Immature natural killer cell (primary cell): ENCODE data around the gene FIBCD1. TPM values are rescaled to one million over a fixed set of nuclear protein-coding genes. Genes with fewer than 3 reads are reported as not detected.
A peak's percentile ranks its signal among the peaks of the same experiment; 100 is the strongest.

Experiments used
- DNase-seq, 3 donors: peaks; one replicate each; pipeline ENCODE4 v3.0.0; 2022; ENCODE audit warnings: mixed read lengths in 1 of 3
- H3K27ac Mint-ChIP-seq, 6 donors: one replicate each; pipeline ENCODE4 v1.8.0; 2020; ENCODE audit warnings: mixed read lengths in 6 of 6, mild to moderate bottlenecking in 5 of 6, inconsistent platforms in 4 of 6, moderate library complexity in 3 of 6
- H3K27me3 Mint-ChIP-seq, 3 donors: one replicate each; pipeline ENCODE4 v1.8.0; 2020 to 2021; ENCODE audit warnings: low read depth in 3 of 3, mild to moderate bottlenecking in 3 of 3, mixed read lengths in 3 of 3, moderate library complexity in 3 of 3, inconsistent platforms in 1 of 3
- H3K36me3 Mint-ChIP-seq, 3 donors: one replicate each; pipeline ENCODE4 v1.8.0; 2020; ENCODE audit warnings: mixed read lengths in 3 of 3, inconsistent platforms in 2 of 3, mild to moderate bottlenecking in 2 of 3
- H3K4me1 Mint-ChIP-seq, 2 donors: one replicate each; pipeline ENCODE4 v1.8.0; 2020; ENCODE audit warnings: inconsistent platforms in 2 of 2, mild to moderate bottlenecking in 2 of 2, mixed read lengths in 2 of 2, moderate library complexity in 1 of 2
- H3K4me3 Mint-ChIP-seq, 5 donors: one replicate each; pipeline ENCODE4 v1.8.0; 2020; ENCODE audit warnings: mild to moderate bottlenecking in 5 of 5, mixed read lengths in 5 of 5, inconsistent platforms in 3 of 5, moderate library complexity in 3 of 5
- H3K9me3 Mint-ChIP-seq, 6 donors: one replicate each; pipeline ENCODE4 v1.8.0; 2020; ENCODE audit warnings: mild to moderate bottlenecking in 6 of 6, mixed read lengths in 6 of 6, inconsistent platforms in 4 of 6, moderate library complexity in 3 of 6
- polyA plus RNA-seq, 3 donors: library from polyadenylated mRNA; unstranded; fragments of 300-500 nt; fragmentation: Illumina TruSeq; gene quantifications; one replicate each; pipeline ENCODE4 v1.2.3, GENCODE V29; 2021

FIBCD1 gene
- polyA plus RNA-seq, 3 donors from 2014 or later = not detected

DNA sequence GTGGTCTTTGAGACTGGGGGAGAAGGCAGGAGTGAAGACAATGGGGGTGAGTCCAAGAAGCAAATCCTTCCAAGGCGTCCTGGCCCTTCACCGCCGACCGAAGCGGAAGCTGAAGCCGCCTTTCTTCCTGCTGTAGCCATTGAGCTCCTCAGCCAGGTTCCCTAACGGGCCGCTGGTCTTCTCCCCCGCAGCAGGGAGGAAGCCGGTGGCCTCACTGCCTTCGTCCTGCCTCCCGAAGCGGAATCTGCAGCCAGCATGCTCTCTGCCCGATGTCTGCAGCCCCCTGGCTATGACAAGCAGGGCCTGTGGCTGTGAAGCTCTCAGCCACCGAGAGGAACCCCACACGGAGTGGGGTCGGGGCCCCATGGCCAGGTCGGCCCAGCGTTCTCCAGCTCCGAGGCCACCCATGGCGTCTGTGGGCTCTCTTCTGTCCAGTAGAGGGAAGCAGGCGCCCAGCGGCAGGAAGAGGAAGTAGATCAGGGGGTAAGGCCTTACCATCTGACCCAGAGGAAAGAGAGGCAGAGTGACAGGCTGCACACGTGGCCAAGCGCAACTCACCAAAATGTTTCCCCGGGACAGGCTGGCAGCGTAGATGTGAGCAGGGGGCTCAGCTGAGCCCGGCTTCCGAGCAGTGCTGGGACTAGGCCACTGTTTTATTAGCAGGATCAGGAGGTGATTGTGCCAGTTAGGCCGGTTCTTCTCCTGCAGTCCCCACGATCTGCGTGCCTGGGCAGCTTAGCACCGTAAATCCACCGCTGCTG lies 45.5 kb downstream of the FIBCD1 start:
- Mint-ChIP-seq H3K27ac (peak overlapping the region in 1 of 6 donors; percentile 28), H3K36me3 (peaks cover 0 to 3% (median 1%) of the 10 kb centered on the region in 3 donors), H3K4me1 (peaks cover 0 to 3% of the 10 kb centered on the region in 2 donors), H3K9me3 (no peaks in the 10 kb centered on the region), H3K27me3 (peaks cover 0 to 2% (median 0%) of the 10 kb centered on the region in 3 donors), H3K4me3 (peak overlapping the region in 2 of 5 donors; percentile 23 to 24)
- DNase-seq = no peak

DNA sequence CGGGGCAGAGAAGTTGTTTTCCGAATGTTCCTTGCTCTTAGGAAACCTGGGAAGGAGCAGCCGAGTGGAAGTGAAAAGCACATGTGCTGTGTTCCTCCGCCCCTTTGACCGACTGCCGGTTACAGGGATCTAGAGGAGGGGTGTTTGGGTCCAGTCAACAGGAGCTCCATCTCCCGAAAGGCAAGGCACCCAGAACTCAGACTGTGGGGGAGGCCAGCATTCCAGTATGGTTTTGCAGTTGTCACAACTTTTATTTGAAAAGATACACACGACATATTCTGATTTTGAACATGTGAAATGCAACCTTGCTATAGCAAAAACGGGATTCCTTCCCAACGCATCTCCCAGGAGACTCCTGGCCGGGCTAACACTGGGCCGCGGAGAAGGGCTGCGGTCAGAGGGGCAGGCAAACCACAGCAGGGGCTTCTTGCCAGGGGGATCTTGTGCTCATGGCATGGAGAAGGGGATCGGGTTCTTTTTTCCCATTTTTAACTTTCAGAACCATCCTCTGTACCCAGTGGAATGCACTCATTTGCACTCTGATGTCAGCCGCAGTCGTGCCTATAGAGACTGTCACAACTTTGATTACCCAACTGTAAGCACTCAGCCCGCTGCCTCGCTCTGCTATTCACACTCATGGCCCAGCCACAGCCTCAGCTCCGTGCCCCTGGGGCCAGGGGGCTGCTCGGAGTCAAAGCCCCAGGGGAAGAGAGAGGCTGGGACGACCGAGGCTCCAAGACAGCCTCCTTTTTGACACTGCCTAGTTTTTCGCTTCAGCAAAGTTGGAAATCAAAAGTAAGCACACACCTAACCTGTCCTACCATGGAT lies 46.4 kb downstream of the FIBCD1 start:
- Mint-ChIP-seq H3K4me1 (peaks cover 0 to 3% of the 10 kb centered on the region in 2 donors), H3K27ac (peak overlapping the region in 1 of 6 donors; percentile 19), H3K27me3 (peaks cover 0 to 2% (median 0%) of the 10 kb centered on the region in 3 donors), H3K4me3 (no peak overlapping the region), H3K9me3 (no peaks in the 10 kb centered on the region), H3K36me3 (peaks cover 0 to 9% (median 3%) of the 10 kb centered on the region in 3 donors)
- no peak for DNase-seq

DNA sequence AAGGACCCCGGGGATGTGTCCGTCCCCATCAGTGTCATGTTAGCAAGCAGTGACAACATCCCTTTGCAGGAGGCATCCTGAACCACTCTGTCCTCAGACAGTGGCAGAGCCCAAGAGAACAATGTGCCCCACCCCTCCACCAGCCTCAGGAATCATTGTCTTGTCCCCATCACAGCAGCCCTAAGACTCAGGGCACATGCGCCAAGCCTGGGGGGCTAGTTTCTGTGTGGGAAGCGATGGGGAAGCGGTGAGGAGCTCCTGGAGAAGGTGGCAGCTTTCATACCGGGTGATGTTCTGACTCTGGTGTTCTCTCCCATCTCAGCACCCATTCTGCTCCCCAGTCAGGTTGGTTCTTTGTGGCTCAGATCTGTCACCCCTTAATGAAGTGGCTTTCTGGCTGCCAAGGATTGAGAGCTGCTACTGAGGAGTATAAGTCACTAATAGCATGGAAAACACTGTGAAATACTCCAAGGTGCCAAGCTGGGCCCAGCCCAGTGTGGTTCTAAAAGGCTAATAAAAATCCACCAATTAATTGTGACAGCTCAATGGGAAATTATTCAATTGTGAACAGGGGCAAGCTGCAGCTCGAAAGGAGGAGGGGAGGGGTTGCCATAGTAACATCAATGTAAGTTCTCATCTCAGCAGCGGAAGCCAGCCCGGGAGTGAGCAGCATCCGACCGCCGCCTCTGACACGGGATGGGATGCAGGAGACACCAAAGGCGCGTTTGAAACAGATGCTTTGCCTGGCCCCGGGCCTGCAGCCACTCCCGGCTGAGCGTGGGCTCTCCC lies 47.2 kb downstream of the FIBCD1 start:
- no peak overlapping the region for H3K27ac Mint-ChIP-seq
- H3K9me3 Mint-ChIP-seq = no peaks in the 10 kb centered on the region
- H3K36me3 Mint-ChIP-seq = peaks cover 5 to 16% (median 8%) of the 10 kb centered on the region in 3 donors
- no peak for DNase-seq
- peaks cover 0 to 2% (median 0%) of the 10 kb centered on the region in 3 donors for H3K27me3 Mint-ChIP-seq
- peaks cover 0 to 3% of the 10 kb centered on the region in 2 donors for H3K4me1 Mint-ChIP-seq
- H3K4me3 Mint-ChIP-seq = no peak overlapping the region

DNA sequence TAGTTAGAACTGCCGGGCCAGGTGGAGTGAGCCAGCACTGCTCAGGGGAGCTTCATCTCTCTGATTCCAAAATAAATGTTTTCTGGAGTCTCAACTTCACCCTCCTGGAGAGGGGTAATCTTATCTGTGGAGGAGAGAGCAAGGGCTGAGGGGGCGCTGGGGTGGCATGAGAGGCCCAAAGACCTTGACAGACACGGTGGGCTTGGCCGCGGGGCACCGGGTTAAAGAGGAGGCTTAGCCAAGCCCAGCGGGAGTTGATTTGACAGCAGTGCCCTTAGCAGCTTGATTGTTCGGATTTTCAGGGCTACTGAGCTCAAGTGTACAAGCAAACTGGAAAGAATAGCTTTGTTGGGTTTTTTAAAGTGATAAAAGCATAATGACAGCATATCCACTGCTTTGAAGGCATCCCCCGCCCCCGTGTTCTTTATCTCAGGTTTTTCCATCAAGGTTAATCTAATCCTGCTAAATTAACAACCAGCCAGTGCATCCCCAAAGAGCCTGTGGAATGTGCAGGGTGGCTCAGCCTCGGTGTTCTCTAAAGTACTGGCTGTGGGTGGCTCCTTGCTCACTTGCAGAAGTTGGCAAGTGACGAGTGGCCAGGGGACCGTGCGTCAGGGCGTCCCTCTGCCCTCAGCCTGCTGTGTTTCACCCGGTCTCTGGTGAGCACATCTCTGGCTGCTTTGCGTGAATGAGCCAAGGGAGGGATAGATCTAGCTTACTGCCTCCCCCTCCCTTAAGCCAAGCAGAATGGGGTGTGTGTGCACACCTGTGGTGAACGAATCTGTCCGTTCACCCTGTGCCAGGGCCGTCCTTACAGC lies 48.0 kb downstream of the FIBCD1 start:
- H3K27ac Mint-ChIP-seq = no peak overlapping the region
- no peak overlapping the region for H3K4me3 Mint-ChIP-seq
- H3K27me3 Mint-ChIP-seq = peaks cover 0 to 2% (median 0%) of the 10 kb centered on the region in 3 donors
- no peak for DNase-seq
- H3K9me3 Mint-ChIP-seq = no peaks in the 10 kb centered on the region
- peaks cover 5 to 16% (median 8%) of the 10 kb centered on the region in 3 donors for H3K36me3 Mint-ChIP-seq
- peaks cover 0 to 3% of the 10 kb centered on the region in 2 donors for H3K4me1 Mint-ChIP-seq

DNA sequence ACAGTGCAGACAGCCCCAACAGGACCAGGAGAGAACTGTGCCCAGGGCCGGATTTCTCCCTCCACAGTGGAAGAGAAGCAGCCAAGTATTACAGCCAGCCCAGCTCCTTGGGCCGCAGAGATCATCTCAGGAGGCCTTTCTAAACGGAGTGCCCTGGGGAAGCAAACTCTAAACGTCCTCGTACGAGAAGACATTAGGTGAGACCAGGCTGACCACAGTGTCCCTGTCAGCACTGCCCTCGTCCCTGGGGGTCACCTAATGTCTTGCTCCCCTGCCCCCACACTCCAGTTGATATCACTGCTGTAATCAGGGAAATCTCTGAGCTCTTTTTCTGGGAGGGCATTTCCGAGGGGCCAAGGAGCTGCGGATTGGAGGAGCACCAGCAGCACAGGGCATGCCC lies 48.9 kb downstream of the FIBCD1 start:
- no peak overlapping the region for H3K4me3 Mint-ChIP-seq

DNA sequence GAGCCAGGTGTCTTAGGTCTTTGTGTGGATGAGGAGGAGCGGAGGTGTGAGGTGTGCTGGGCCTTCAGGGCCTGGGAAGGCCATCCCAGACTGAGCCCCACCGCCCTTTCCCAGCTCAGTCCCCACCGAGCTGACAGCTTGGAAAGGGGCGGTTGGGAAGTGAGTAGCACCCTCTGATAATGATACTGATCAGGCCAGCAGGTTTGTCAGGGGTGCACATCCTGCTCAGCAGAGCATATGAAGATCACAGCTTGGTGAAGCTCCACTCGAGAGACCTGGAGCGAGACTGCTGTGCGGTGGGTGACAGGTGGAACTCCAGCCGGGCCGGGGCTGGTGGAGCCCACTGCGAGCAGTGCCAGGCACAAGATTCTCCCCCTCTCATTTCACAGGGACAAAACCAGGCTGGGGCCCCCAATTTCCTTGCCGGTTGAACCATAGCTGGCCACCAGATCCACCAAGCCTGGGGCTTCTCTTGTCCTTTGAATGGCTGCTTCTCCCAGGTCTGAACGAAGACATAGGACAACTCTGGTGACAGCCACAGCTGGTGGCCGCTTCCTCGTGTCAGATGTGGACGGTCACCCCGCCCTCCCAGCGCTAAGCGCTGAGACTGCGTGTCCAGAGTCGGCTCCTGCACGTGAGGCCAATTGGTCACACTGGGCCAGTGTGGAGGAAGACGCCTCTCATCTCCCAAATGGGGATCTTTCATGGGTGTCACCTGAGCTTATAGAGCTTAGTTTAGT lies 50.7 kb downstream of the FIBCD1 start:
- Mint-ChIP-seq H3K4me1 (peaks cover 0 to 1% of the 10 kb centered on the region in 2 donors), H3K4me3 (no peak overlapping the region), H3K9me3 (no peaks in the 10 kb centered on the region), H3K27ac (no peak overlapping the region), H3K36me3 (peaks cover 9 to 22% (median 12%) of the 10 kb centered on the region in 3 donors), H3K27me3 (peaks cover 0 to 2% (median 0%) of the 10 kb centered on the region in 3 donors)
- no peak for DNase-seq

More for the DNA sequence above, 48.9 kb downstream of the FIBCD1 start:
- Mint-ChIP-seq H3K27me3 (peaks cover 0 to 2% (median 0%) of the 10 kb centered on the region in 3 donors), H3K9me3 (no peaks in the 10 kb centered on the region), H3K4me1 (peaks cover 0 to 3% of the 10 kb centered on the region in 2 donors), H3K27ac (no peak overlapping the region), H3K36me3 (peaks cover 7 to 16% (median 8%) of the 10 kb centered on the region in 3 donors)
- DNase-seq = no peak

DNA sequence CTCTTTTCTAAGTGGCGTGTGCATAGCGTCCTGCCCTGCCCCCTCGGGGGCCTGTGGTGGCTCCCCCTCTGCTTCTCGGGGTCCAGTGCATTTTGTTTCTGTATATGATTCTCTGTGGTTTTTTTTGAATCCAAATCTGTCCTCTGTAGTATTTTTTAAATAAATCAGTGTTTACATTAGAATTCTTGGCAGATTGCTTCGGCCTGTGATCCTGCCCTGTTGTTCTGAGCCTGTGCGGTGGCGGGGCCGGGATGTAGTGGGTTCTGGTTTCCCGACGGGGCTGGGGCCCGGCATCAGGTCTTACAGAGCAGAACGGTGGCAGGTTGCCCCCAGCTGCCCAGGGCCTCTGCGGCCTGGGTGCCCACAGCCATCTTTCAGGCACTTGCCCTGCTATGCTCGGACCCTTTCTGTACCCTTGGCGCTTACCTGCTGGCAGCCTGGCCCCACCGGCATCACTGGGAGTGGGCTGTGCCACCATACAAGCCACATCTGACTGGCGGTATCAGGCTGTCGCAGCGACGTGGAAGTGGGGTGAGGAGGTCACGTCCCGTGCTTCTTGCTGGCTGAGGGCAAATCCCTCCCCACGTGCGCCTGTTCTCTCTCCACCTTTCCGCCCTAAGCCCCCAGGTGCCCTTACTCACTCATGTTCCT lies 51.4 kb downstream of the FIBCD1 start:
- H3K36me3 Mint-ChIP-seq = peaks cover 9 to 22% (median 12%) of the 10 kb centered on the region in 3 donors
- H3K4me3 Mint-ChIP-seq = no peak overlapping the region
- H3K9me3 Mint-ChIP-seq = no peaks in the 10 kb centered on the region
- no peak for DNase-seq
- no peaks in the 10 kb centered on the region for H3K4me1 Mint-ChIP-seq
- peaks cover 0 to 2% (median 0%) of the 10 kb centered on the region in 3 donors for H3K27me3 Mint-ChIP-seq
- no peak overlapping the region for H3K27ac Mint-ChIP-seq

DNA sequence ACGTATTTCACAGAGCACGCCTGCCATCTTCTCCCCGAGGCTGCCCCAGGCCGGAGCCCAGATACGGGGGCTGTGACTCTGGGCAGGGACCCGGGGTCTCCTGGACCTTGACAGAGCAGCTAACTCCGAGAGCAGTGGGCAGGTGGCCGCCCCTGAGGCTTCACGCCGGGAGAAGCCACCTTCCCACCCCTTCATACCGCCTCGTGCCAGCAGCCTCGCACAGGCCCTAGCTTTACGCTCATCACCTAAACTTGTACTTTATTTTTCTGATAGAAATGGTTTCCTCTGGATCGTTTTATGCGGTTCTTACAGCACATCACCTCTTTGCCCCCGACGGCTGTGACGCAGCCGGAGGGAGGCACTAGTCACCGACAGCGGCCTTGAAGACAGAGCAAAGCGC lies 52.1 kb downstream of the FIBCD1 start:
- Mint-ChIP-seq H3K4me1 (no peaks in the 10 kb centered on the region), H3K9me3 (no peaks in the 10 kb centered on the region), H3K27ac (no peak overlapping the region), H3K4me3 (no peak overlapping the region), H3K27me3 (peaks cover 0 to under 1% (median 0%) of the 10 kb centered on the region in 3 donors), H3K36me3 (peaks cover 9 to 22% (median 12%) of the 10 kb centered on the region in 3 donors)
- DNase-seq = no peak

DNA sequence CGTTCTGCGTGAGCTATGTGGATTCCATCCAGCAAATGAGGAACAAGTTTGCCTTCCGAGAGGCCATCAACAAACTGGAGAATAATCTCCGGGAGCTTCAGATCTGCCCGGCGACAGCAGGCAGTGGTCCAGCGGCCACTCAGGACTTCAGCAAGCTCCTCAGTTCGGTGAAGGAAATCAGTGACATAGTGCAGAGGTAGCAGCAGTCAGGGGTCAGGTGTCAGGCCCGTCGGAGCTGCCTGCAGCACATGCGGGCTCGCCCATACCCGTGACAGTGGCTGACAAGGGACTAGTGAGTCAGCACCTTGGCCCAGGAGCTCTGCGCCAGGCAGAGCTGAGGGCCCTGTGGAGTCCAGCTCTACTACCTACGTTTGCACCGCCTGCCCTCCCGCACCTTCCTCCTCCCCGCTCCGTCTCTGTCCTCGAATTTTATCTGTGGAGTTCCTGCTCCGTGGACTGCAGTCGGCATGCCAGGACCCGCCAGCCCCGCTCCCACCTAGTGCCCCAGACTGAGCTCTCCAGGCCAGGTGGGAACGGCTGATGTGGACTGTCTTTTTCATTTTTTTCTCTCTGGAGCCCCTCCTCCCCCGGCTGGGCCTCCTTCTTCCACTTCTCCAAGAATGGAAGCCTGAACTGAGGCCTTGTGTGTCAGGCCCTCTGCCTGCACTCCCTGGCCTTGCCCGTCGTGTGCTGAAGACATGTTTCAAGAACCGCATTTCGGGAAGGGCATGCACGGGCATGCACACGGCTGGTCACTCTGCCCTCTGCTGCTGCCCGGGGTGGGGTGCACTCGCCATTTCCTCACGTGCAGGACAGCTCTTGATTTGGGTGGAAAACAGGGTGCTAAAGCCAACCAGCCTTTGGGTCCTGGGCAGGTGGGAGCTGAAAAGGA lies 53.3 kb downstream of the FIBCD1 start:
- Mint-ChIP-seq H3K9me3 (no peaks in the 10 kb centered on the region), H3K4me3 (no peak overlapping the region), H3K4me1 (no peaks in the 10 kb centered on the region), H3K36me3 (peaks cover 15 to 29% (median 18%) of the 10 kb centered on the region in 3 donors), H3K27me3 (peaks cover 0 to 2% (median 0%) of the 10 kb centered on the region in 3 donors), H3K27ac (no peak overlapping the region)
- DNase-seq = no peak

DNA sequence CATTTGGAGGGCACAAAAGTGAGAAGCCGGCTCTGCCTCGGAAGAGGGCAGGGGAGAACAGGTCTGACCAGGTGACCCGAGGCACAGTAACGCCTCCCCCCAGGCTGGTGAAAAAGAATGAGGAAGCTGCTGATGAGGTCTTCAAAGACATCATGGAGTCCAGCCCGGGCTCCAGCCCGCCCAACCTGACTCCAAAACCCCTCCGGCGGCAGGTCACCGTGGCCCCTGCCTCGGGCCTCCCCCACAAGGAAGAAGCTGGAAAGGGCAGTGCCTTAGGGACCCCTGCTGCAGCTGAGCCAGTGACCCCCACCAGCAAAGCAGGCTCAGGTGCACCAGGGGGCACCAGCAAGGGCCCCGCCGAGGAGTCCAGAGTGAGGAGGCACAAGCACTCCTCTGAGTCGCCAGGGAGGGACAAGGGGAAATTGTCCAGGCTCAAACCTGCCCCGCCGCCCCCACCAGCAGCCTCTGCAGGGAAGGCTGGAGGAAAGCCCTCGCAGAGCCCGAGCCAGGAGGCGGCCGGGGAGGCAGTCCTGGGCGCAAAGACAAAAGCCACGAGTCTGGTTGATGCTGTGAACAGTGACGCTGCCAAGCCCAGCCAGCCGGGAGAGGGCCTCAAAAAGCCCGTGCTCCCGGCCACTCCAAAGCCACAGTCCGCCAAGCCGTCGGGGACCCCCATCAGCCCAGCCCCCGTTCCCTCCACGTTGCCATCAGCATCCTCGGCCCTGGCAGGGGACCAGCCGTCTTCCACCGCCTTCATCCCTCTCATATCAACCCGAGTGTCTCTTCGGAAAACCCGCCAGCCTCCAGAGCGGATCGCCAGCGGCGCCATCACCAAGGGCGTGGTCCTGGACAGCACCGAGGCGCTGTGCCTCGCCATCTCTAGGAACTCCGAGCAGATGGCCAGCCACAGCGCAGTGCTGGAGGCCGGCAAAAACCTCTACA lies 54.2 kb downstream of the FIBCD1 start:
- Mint-ChIP-seq H3K27me3 (peaks cover 0 to 2% (median 0%) of the 10 kb centered on the region in 3 donors), H3K4me1 (no peaks in the 10 kb centered on the region), H3K36me3 (peaks cover 15 to 31% (median 18%) of the 10 kb centered on the region in 3 donors), H3K27ac (peak overlapping the region in 1 of 6 donors; percentile 55), H3K9me3 (no peaks in the 10 kb centered on the region), H3K4me3 (no peak overlapping the region)
- no peak for DNase-seq
